Adrenal gland (tissue), 5 donors: ENCODE results near the gene MXRA8.

Source experiments
- POLR2A ChIP-seq, 2 donors: fragments of 450-650 bp; IDR thresholded peaks; one replicate each; pipeline ENCODE4 v1.6.1; 2017; ENCODE audit warnings: antibody characterized with exemption in 2 of 2, mild to moderate bottlenecking in 2 of 2, moderate library complexity in 1 of 2
- TF ChIP-seq, protein P1 (sequence below), 6 experiments: fragments of 450-650 bp in 4 of 6; fragments of 200-600 bp in 2 of 6; sonication (generic) in 1 of 6; IDR thresholded peaks; 1 replicate in 5 of 6; 2 replicates in 1 of 6; pipeline versions ENCODE4 v1.5.1 to v1.8.0; 2016 to 2021; ENCODE audit warnings: antibody characterized with exemption in 6 of 6, mild to moderate bottlenecking in 2 of 6, moderate library complexity in 1 of 6
- donor health status: DM: no; HTN: no; CAD: no.

- TF ChIP-seq, protein P1, sequence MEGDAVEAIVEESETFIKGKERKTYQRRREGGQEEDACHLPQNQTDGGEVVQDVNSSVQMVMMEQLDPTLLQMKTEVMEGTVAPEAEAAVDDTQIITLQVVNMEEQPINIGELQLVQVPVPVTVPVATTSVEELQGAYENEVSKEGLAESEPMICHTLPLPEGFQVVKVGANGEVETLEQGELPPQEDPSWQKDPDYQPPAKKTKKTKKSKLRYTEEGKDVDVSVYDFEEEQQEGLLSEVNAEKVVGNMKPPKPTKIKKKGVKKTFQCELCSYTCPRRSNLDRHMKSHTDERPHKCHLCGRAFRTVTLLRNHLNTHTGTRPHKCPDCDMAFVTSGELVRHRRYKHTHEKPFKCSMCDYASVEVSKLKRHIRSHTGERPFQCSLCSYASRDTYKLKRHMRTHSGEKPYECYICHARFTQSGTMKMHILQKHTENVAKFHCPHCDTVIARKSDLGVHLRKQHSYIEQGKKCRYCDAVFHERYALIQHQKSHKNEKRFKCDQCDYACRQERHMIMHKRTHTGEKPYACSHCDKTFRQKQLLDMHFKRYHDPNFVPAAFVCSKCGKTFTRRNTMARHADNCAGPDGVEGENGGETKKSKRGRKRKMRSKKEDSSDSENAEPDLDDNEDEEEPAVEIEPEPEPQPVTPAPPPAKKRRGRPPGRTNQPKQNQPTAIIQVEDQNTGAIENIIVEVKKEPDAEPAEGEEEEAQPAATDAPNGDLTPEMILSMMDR (IDR thresholded peaks at IDR 0.05): no peak
- TF ChIP-seq POLR2A (IDR thresholded peaks at IDR 0.05): peak in 1 of 2 donors; percentile 16
Observed at GRCh38 chr1:1400576-1401456, 42.5 kb upstream of the MXRA8 start.
